GM18909 (cell line): ENCODE data around the gene C19orf85.
"Not testable (repeated sequence)": the region's sequence is repeated elsewhere in the genome, so short reads cannot be mapped to it uniquely, and the experiment has no call there.

Experiments used
- ATAC-seq: cut with Tn5 transposase; IDR thresholded peaks from one replicate; pipeline ENCODE4 v1.9.1; 2021; ENCODE audit warnings: mild to moderate bottlenecking; ENCODE audit not compliant: unreplicated experiment, poor library complexity

Gene C19orf85

DNA sequence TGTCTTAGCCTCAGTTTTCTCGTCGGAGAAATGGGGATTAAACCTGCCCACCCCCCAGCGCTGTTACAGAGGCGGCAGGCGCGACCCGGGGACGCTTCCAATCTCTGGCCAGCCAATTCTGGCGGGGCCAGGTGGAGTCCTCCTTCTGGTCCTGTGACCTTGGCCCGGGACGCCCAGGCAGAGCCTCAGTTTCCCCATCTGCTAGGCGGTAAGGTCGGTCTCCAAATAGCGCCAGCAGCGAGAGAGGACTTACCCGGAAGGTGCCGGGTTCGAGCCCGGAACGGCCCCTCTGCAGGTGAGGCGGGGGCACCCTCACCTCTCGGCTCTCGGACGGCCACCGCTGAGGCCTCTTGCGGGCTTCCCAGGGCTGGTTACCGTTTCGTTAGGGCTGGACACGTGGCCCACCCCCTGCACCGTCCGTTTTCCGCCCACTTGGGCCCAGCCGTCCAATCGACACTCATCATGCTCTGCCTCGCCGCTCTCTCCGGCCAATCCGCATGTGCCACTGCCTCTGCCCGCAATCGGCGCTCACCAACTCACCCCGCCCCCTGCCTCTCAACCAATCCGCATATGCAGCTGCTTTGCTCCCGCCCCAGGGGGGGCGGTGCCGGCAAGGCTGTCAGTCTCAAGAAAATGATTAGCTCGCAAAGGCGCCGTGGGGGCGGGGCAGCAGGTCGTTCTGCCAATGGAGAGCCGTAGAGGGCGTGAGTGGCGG, 3.1 kb downstream of the C19orf85 start, which contains the start of gene ISOC2:
TSS of gene ISOC2 (minus strand) at position 384 of the 715 bp plus-strand sequence. CDS start 5,156 bp downstream, outside the sequence.
- ATAC-seq: peak; percentile 90

DNA sequence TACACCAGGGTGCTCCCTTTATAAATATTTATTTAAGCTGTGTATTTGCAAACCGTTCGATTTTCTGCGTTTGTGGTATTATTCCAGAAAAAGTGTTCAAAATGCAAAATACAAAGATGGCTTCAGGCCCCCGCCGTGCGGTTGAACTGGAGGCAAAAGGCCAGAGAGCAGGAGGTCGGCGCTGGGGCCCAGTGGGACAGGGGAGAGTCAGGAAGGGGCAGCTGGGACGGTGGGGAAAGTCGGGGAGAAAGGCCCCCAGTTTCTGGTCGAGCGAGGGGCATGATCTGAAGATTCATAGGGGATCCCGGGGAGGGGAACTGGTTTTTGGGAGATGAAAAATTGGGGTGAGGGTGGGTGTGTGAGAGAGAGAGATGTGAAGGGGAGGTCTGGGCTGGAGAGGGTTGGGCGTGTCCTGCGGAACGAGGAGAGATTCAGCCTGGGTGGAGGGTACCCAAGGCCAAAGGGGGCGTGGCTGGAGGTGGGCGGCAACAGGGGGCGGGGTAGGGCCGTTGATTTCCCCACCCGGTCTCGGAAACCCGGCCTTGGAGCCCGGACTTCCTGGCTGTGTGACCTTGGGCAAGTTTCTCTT, 3.8 kb downstream of the C19orf85 start:
- no peak for ATAC-seq

DNA sequence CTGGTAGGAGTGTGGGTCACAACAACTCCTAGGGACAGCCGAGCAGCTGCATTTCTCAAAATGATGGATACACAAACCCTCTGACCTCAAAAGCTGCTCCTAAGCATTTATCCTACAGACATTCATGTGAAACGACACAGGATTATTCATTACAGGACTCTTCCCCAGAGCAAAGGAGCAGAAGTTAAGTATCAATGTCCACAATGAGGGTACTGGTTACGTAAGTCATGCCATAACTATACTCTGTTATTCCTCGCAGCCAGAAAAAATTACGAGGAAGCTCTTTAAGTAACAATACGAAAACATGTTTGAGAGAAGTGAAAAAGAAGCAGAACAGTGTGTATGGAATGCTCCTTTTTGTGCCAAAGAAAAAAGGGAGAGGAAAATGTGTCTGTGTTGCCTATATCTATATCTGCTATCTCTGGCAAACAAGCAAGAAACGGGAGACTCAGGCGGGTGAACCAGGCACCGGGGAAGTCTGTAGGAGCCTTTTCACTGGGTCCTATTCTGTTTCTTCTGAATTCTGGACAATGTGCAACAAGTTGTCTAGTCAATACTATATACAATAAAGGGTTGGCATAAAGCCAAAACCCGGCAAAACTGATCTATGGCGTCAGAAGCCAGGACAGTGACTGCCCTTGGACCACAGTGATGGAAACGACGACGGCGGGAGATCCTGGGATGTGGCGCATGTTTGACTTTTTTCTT, 4.4 kb downstream of the C19orf85 start:
- ATAC-seq: no peak

DNA sequence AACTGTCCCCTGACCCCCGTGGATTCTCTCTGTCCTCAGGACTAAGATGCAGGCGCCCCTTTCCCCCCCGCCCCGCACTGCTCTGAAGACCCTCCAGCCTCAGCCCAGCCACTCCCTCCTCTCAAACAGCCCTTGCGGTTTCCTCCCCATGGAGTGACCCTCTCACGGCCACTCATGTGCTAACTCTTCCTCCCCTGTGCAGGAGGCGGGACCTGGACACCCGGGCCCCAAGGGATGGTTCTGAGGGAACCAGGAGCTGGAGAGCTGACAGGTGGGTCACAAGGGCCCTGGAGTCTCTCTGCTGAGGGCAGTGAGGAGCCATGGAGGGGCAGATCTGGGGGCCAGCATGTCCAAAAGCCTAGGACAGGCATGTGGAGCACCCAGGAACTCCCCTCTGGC, 5.0 kb downstream of the C19orf85 start:
- no peak for ATAC-seq

DNA sequence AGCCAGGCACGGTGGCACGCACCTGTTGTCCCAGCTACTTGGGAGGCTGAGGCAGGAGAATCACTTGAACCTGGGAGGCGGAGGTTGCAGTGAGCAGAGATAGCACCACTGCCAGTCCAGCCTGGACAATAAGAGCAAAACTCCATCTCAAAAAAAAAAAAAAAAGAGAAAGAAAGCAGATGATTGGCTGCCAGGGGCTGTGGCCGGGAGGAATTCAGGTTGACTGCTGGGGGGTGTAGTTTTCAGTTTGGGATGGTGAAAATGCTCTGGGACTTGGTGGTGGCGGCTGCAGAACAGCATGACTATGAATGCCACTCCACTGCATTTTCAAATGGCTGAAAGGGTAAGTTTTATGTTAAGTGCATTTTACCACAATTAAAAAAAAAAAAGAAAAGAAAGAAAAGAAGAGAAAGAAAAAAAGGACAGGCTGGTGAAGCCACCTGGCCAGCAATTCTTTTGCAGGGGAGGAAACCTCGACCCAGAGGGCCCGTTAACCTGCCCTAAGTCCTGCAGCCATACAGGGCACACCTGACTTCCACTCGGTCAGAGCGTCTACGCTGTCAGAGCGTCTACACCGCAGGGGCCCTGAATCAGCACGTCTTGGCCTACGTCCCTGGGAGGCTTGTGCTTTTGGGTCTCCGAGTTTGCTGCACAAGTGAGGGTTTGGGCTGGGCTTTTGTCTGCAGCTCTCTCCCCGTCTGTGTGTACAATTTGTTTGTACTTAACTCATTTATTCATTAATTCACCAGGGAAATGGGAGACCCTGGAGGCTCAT, 6.7 kb downstream of the C19orf85 start:
- ATAC-seq: no peak

DNA sequence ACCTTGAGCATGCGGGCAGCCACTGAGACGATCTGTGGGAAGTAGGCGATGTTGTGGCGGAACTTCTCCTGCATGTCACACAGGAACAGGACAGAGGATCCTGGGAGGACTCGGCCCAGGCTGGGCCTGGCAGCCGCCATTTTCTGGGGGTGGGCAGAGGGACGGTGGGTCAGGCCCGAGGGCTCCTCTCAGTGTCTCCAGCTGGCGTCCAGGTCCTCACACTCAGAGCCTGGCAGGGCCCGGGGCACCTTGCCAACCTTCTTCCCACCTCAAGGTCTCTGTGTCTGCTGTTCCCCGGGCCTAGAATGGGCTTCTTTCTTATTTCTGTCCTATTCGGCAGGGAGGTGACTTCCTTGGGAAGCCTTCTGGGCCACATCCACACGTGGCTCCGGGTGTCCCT, 8.2 kb downstream of the C19orf85 start:
- ATAC-seq: no peak

DNA sequence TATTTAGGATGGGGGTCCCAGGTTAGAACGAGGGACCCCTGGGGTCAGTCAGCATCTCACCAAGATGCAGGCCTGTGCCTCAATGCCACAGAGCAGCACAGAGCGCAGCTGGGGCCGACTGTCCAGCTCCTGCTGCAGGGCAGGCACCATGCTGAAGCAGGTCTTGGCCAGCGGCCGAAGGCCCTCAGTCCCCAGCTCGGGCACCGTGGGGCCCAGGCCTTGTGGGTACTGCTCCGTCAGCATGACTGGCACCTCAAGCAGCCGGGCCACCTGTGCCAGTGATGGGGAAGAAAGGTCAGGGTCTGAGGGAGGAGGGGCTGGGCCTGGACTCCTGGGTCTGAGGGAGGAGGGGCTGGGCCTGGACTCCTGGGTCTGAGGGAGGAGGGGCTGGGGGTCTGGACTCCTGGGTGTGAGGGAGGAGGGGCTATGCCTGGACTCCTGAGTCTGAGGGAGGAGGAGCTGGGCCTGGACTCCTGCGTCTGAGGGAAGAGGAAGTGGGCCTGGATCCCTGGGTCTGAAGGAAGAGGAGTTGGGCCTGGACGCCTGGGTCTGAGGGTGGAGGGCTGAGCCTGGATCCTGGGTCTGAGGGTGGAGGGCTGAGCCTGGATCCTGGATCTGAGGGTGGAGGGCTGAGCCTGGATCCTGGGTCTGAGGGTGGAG, 8.8 kb downstream of the C19orf85 start:
- ATAC-seq: no peak

DNA sequence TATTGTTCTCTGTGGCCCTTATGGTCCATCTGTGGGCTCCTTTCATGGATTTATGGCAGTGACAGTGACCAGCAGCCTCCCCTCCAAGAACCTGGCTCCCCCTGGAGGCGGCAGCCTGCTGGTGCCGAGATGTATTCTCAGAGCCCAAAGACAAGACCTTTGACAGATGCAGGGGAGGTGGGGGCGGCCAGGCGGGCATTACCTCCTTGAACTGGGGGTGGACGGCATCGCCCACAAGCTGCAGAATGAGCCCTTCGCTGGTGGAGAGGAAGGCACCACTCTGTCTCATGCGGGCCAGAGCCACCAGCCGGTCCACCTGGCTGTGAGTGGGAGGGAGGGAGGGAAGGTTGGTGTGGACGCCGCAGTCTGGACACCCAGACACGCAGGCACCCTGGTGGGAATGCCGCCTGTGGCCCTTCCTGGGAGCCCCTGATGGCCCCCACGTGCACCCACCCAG, 9.7 kb downstream of the C19orf85 start:
- no peak for ATAC-seq

DNA sequence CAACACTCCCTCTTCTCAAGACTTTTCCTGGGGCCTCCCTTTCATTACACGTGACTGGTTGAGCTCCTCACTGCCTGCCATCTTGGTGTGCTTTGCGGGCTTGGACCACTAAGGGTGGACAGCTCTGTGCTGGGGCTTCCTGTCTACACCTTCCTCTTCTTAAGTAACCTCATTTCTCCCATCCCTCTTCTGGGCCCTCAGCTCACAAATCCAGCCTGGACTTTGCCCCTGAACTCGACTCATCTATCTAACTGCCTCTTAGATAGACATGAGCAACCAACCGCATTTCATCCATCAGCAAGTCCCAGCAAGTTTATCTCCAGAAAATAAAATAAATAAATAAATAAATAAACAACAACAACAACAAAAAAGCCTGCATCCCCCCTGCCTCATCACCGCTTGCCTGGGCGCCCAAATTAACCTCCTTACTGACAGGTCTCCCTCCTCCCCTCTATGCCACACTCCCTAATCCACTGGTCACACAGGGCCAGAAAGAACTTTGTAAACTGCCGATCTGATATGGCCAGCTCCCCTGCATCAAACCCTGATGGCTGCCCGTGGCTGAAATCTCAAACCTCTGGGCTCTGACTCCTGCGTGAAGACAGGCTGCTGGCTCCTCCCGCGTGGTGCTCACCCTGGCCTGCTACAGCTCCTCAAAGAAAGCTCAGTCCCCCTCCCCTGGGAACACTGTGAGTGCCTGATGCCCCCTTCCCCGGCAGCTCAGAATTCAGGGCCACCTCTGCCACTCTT, 10.9 kb downstream of the C19orf85 start:
- no peak for ATAC-seq

DNA sequence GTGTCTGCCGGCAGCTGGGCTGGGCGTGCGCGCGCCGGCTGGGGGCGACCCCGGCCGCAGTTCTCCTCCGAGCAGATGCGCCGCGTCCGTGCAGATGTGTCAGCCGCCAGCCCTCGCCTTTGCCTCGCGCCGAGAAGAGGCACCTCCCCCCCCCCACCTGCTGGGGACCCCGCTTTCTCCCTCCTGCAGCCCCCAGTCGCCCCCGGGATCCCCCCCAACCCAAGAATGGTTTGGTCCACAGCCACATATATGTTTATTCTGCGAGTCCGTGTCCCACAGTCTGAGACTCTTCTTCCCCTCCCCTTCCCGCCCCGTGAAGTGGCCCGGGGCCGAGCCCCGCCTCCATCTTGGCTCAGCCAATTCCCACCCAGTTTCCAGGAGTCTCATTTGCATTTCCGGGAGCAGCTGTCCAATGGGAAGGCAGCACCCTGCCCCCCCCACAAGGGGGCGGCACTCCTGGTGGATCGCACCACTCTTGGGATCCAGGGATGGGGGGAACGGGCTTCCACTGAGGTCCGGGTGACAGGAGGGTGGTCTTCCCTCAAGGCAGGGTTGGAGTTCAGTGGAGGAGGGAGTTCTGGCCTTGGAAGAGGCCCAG, 11.7 kb downstream of the C19orf85 start:
- no peak for ATAC-seq

DNA sequence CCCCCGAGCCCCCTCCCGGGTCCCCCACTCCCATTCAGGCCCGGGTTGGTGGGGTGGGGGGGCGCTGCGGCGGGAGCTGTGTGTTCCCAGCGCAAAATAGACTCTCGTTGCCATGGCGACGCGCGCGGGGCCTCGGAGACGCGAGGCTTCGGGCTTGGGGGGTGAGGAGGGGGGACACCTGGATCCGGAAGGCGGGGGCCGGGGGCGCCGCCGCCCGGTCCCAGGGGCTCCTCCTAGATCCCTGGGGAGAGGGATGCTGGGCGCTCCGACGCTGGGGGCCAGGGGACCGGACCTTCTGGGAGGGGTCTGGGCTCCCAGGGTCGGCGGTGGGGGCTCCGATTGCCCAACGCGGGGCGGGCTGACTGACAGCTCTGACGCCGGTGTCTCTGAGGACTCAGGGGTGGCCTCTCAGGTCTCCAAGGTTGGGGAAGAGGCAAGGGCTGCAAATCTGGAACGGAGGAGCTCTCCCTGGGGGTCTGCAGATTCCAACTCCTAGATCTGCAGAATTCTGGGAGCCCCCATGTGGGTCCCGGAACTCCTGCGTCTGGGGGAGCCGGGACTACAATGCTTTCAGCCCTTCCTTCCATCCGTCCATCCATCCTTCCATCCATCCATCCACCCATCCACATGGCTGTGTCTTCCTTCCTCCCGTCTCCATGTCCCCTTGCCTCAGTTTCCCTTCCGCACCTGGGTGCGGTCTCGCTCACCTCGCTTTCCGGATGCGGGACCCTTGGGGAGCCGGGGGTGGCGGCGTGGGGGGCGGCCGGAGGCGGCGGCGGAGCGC, 12.4 kb downstream of the C19orf85 start:
- no peak for ATAC-seq

DNA sequence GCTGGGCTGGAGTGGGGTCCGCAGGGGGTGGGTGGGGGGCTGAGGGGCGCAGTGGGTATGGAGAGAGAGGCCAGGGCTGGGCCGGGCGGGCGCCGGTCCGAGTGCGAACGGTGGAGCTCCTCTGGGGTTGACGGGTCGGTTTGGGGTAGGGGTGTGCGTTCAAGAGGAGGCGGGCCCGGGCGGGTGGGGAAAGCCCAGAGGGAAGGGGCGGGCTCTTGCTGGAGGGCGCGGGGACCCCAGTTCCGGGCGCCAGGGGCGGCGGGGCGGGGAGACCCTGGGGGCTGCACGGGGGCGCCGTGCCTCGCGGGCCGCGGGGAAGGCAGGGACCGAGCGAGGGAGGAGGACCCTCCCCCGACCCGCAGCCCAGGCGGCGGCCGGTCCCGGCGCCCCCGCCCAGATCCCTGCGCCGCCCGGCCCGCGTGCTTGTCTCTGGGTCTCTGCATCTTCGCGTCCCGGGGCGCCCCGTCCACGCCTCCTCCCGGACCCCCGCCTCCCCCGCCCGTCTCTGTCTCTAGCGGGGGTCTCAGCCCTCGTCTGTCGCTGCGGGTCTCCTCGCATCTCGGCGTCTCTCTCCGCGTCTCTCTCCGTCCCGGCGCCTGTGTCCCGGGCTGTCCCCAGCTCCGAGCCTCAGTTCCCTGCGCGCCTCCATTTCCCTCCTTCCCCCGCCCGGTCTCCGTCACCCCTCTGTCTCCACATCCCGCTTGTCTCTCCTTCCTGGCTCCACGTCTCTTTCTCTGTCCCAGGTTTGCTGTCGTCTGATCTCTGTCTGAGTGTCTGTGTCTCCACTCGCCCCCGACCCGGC, 13.2 kb downstream of the C19orf85 start:
- no peak for ATAC-seq

DNA sequence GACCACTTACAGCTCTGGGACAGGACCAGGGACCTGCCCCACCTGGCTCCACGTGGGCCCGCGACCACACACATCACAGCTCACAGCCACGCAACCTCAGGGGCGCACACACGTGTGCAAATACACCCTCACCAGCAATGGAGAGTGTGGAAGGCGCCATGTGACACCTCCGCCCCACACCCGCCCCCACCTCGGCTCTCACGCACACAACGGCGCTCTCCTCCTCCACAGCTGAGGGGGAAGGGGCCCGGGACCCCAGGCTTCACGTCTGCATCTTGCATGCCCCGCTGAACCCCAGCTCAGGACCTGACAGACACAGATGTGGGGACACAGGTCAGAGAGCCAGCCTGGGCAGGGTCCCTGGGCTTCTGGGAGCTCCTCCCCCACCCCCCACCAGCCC, 15.1 kb downstream of the C19orf85 start:
- ATAC-seq: no peak

DNA sequence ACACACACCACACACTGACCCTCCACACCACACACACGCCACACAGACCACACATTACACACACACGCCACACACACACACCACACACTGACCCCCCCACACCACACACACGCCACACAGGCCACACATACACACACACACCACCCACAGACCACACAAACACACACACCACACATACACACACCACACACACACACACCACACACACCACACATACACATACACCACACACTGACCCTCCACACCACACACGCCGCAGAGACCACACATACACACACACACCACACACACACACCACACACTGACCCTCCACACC, 16.4 kb downstream of the C19orf85 start:
- ATAC-seq: not testable (repeated sequence)

DNA sequence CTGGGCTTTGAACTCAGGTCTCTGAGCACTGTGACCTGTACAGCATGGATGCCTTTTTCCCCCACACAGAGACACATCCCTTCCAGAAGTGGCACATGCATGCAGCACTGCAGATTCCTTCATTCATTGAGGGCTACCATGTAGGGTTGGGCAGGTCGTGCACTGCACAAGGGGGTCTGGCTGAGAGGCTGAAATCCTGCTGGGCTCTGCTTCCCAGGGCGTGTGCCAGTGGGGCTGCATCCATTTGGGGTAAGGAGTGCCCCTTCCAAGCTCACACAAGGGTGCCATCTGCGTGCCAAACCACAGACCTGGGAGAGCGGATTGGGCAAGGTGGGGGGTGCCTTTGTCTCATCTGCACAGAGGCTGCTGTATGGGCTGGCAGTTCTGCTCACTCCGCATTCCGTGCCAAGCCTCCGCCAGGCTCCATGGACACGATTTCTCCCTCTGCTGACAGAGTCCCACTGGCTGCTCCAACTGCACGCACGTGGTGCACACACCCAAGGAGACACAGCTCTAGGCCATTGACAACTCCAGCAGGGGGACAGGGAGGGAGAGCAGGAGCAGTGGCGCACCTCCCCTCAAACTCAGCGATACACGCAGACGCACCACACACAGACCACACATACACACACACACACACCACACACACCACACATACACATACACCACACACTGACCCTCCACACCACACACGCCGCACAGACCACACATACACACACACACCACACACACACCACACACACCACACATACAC, 17.0 kb downstream of the C19orf85 start:
- no peak for ATAC-seq

DNA sequence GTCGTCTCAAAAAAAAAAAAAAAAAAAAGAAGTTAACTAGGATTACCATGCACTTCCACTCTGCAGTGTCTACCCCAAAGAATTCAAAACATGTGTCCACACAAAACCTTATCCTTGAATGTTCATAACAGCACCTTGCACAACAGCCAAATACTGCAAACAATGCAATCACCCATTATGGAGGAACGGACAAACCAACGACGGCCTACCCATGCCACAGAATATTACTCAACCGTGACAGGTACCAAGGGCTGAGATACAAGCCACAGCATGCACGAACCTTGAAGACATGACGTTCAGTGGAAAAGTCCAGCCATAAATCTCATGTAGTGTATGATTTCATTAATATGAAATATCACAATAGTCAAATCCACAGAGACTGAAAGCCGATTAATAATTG, 18.5 kb downstream of the C19orf85 start:
- no peak for ATAC-seq

DNA sequence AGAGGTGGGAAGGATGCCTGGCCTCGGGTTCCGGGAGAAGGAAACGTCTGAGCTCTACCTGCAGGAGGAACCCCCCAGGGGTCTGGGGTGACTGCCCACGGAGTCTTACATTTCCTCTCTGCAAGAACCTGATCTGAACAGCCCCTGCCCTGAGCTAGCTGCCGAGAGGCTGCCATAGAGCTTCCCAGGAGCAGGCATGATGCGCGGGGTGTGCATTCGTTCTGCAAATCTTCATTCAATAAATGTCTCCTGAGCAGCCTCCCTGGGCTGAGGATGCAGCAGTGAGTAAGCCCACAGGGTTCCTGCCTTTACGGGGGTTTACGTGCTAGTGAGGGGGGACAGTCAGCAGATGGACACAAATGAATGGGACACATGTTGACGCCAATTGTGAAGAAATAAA, 19.9 kb downstream of the C19orf85 start:
- no peak for ATAC-seq
